HG02763 (cell line): ENCODE measurements around the gene XPNPEP3.
"Not testable (repeated sequence)": the region's sequence is repeated elsewhere in the genome, so short reads cannot be mapped to it uniquely, and the experiment has no call there.

Experiments used
- ATAC-seq: cut with Tn5 transposase; IDR thresholded peaks from one replicate; pipeline ENCODE4 v1.9.1; 2021; ENCODE audit warnings: mild to moderate bottlenecking, moderate library complexity; ENCODE audit not compliant: unreplicated experiment

XPNPEP3 gene

DNA sequence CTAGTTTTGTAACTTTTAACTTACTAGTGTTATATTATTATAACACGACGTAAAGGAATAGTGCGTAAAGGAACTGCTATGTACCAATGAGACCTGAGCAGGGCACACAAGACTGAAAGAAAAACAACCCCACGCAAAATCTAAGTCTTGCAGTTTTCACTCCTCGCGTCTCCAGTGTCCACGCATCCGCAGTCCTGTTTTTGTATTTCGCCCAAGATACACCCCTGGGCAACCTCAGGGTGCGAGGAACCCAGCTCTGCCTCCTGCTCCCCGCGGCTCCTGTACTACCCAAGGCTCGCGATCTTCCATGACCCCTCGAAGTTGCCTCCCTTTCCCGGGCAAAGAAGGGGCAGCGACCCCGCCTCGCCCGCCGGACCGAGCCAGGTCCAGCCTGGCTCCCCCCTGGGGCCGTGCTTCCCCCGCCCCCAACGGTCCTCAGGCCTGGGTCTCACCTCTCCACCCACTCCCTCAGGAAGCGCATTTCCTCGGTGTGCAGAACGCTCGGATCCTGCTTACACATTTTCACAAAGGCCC lies 902 bp upstream of the XPNPEP3 start:
- peak; percentile 21 for ATAC-seq

GRCh38 chr22:40857309-40857855 lies 434 bp downstream of the XPNPEP3 start:
- ATAC-seq: no peak

DNA sequence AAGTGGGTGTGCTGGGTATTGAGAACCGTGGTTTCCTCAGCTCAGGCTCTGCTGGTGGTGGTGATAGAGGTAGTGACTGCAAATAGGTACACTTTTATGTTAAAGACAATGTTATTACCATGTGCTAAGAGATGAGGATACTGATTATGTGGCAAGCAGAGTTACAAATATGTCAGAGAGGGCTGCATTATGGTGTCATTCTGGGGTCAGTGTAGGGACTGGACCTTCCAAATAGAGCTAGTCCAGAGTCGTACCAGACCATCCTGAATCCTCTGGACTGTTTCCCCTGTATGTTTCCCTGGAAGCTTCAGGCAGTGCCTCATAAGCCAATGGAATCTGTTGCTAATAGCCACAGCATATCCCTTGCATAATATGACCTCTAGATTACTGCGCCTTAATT lies 5.1 kb downstream of the XPNPEP3 start, which contains the start of gene DNAJB7:
TSS of gene DNAJB7 (minus strand) at position 101 of the 400 bp plus-strand sequence. CDS start 119 bp downstream, outside the sequence.
- no peak for ATAC-seq

- ATAC-seq: no peak
Measured at GRCh38 chr22:40862537-40862936, 5.6 kb downstream of the XPNPEP3 start.

- no peak for ATAC-seq
Measured at GRCh38 chr22:40867109-40867508, 10.2 kb downstream of the XPNPEP3 start.

- ATAC-seq: not testable (repeated sequence)
Measured at GRCh38 chr22:40868379-40868778, 11.4 kb downstream of the XPNPEP3 start.

DNA sequence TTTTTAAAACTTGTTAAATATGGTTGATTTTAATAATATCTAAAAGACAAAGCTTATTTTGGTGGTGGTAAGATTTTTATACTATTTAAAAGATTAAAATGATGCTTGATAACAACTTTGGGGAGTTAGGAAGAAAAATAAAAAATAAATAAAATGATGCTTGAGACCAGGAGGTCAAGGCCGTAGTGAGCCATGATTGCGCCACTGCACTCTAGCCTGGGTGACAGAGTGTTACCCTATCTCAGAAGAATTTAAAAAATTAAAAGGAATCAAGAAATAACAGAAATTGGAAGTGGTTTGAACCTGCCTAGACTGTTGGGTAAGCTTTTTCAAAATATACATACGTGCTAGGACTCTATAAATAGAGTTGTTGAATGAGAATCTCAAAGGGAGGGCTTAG lies 17.1 kb downstream of the XPNPEP3 start:
- no peak for ATAC-seq

GRCh38 chr22:40875111-40875510 lies 18.2 kb downstream of the XPNPEP3 start:
- ATAC-seq: no peak

DNA sequence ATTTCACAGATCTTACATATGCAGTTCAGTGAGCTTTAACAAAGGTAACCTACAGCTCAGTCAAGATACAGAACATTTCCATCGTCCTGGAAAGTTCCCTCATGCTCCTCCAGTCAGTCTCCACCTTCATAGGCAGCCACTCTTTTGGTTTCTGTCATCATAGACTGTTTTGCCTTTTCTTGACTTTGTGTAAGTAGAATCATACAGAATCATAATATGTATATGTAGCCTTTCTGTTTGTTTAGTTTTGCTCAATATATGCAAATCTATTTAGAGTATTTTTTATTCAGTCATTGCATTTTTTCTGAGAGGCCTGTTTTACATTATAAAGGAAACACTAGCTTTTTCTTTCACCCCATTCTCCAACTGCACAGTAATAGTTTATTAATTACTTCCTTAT lies 20.0 kb downstream of the XPNPEP3 start:
- ATAC-seq: no peak

GRCh38 chr22:40877488-40877887 lies 20.5 kb downstream of the XPNPEP3 start:
- no peak for ATAC-seq

DNA sequence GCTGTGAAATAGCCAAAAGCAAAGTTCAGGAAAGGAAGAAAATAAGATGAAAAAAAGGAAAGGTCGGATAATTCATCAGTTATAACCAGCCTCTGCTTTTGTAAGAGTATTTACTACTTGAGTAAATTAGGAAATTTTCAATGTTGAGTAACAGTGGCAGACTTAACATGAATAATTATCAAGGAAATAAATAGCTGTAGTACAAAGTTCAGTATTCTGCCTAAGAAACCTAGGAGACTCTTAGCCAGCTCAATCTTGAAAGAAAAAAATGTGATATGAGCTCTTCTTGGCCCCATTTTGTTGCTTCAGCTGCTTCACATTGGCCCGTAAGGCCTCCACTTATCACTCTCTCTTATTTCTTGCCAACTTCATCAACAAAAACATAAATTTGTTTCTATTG lies 22.0 kb downstream of the XPNPEP3 start:
- ATAC-seq: no peak

- ATAC-seq: no peak
Measured at GRCh38 chr22:40889116-40889515, 32.2 kb downstream of the XPNPEP3 start.

- ATAC-seq: no peak
Measured at GRCh38 chr22:40890881-40891280, 33.9 kb downstream of the XPNPEP3 start.

- ATAC-seq: no peak
Measured at GRCh38 chr22:40894417-40894816, 37.5 kb downstream of the XPNPEP3 start.

DNA sequence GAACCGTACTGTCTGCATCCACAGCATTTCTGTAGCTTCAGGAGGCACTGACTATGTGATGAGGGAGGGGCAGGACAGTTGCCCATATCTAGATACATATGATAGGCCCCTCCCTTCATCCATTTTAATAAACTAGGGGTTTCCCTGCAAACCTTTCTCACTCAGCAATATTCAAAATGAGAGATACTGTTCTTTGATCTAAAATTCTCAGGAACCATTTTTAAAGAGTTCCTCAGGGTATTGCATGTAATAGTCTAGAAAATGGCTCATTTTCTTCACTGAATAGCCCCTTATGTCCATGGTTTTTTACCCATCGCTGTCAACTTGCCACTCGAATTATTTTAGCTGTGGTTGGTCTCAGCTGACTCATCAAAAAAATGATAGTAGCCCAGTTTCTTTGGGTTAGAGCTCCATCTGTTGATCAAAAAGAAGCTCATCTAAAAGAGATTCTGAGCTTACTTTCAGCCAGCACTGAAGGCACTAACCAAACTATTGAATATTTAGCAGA lies 42.0 kb downstream of the XPNPEP3 start:
- ATAC-seq: no peak

- no peak for ATAC-seq
Measured at GRCh38 chr22:40904101-40904500, 47.2 kb downstream of the XPNPEP3 start.

DNA sequence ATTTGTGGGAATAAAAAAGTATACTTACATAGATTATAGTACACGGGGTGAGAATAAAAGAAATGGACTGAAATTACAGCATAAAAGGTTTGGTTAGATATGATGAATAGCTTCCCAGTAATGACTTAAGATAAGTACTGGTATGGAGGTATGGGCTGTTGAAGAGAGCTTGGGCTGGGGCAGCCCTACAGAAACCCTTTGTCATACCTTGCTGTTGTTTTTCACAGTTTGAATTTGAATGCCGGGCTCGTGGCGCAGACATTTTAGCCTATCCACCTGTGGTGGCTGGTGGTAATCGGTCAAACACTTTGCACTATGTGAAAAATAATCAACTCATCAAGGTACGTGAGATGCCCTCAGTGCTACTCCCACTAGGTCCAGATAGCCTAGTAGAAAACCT lies 51.9 kb downstream of the XPNPEP3 start:
- ATAC-seq: no peak

GRCh38 chr22:40911772-40912171 lies 54.8 kb downstream of the XPNPEP3 start:
- no peak for ATAC-seq

GRCh38 chr22:40912987-40913386 lies 56.0 kb downstream of the XPNPEP3 start:
- not testable (repeated sequence) for ATAC-seq

- no peak for ATAC-seq
Measured at GRCh38 chr22:40919446-40919845, 62.5 kb downstream of the XPNPEP3 start.

DNA sequence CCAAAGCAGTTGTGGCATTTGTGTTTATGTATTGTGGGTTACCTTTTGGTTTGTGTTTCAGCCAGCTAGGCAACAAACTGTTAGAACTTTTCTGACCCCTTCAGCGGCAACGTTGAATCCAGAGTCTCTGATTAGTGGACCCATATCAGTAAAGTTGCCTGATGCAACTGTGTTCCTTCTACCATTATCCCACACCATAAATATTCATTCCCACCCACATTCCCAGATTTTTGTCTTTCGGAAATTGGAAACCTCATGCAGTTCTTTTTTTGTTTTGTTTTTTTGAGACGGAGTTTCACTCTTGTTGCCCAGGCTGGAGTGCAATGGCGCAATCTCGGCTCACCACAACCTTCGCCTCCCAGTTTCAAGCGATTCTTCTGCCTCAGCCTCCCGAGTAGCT lies 63.6 kb downstream of the XPNPEP3 start:
- ATAC-seq: no peak

GRCh38 chr22:40922484-40923303 lies 65.7 kb downstream of the XPNPEP3 start:
- no peak for ATAC-seq
